K562 (cell line): Measurements from ENCODE around the gene SOCS7. TPM values are rescaled to one million over a fixed set of nuclear protein-coding genes. Genes with fewer than 3 reads are reported as not detected.

ENCODE experiments used
- ATAC-seq: fragments of 200-7000 bp; cut with Tn5 transposase; 3 replicates; pipeline ENCODE4 v1.9.1; 2020; ENCODE audit warnings: moderate library complexity
- BruUV-seq: library from RNA; stranded (reverse); fragments of 400-500 nt; replicated peaks from 2 replicates; lab custom pipeline; 2021; lab: Mats Ljungman, UMichigan
- CTCF ChIA-PET: fragments of 300-600 bp; formaldehyde crosslinking; extraction: SDS; loops from one replicate; lab custom pipeline; 2021; ENCODE audit warnings: low intra/inter-chr PET ratio; lab: Yijun Ruan, JAX
- POLR2A ChIA-PET: fragments of 300-600, 350-650 bp; sonication (Branson Sonifier 250); formaldehyde crosslinking; extraction: SDS; loops from one replicate; lab custom pipeline; 2021; ENCODE audit warnings: antibody characterized with exemption, inconsistent platforms; lab: Yijun Ruan, JAX
- DNase-seq, 4 experiments: peaks; one replicate each; pipeline versions ENCODE4 v3.0.0 to v3.0.0-alpha.2; 2011 to 2018; ENCODE audit warnings: low spot score in 3 of 4, mixed read lengths in 3 of 4; ENCODE audit errors: extremely low read depth in 1 of 4
- FAIRE-seq: peaks from 2 replicates; lab custom pipeline; 2011; peaks lifted over from hg19 to GRCh38; lab: Jason Lieb, UNC
- H2AFZ ChIP-seq: 2 replicates; pipeline ENCODE4 v1.6.0; 2011; ENCODE audit warnings: low read depth, low read length, control low read depth, inconsistent platforms
- H3K27ac ChIP-seq: fragments of 200-600 bp; 3 replicates; pipeline ENCODE4 v1.8.0; 2011; ENCODE audit warnings: low read depth, mild to moderate bottlenecking, control low read depth, inconsistent platforms, low read length, moderate library complexity, mixed read lengths; ENCODE audit errors: extremely low read depth
- H3K27me3 ChIP-seq, 2 experiments: fragments of 300-600 bp in 1 of 2; 2 replicates in 1 of 2; 3 replicates in 1 of 2; pipeline versions ENCODE4 v1.6.0 to v1.8.0; 2011; ENCODE audit warnings: inconsistent platforms in 2 of 2, low read length in 2 of 2, mild to moderate bottlenecking in 1 of 2, mixed read lengths in 1 of 2, moderate library complexity in 1 of 2; ENCODE audit not compliant: control insufficient read depth in 2 of 2, insufficient read depth in 2 of 2
- H3K36me3 ChIP-seq: fragments of 300-600 bp; 3 replicates; pipeline ENCODE4 v1.8.0; 2011; ENCODE audit warnings: mild to moderate bottlenecking, low read length, inconsistent platforms; ENCODE audit not compliant: control insufficient read depth, insufficient read depth
- H3K4me1 ChIP-seq, 2 experiments: fragments of 200-600 bp in 1 of 2; replicated peaks in 1 of 2; 2 replicates in 1 of 2; 3 replicates in 1 of 2; pipeline versions ENCODE4 v1.5.1 to v1.8.0; 2011; ENCODE audit warnings: inconsistent platforms in 2 of 2, low read length in 2 of 2, mild to moderate bottlenecking in 1 of 2, mixed read lengths in 1 of 2, moderate library complexity in 1 of 2; ENCODE audit not compliant: control insufficient read depth in 2 of 2, insufficient read depth in 2 of 2
- H3K4me2 ChIP-seq: 2 replicates; pipeline ENCODE4 v1.6.1; 2011; ENCODE audit warnings: low read length, control low read depth, inconsistent platforms, mixed read lengths; ENCODE audit not compliant: insufficient read depth
- H3K4me3 ChIP-seq: fragments of 200-600 bp; sonication (generic), shearing (Covaris generic); 2 replicates; pipeline ENCODE4 v1.5.1; 2016; ENCODE audit warnings: control low read depth, inconsistent platforms
- H3K79me2 ChIP-seq: fragments of 200-600 bp; 3 replicates; pipeline ENCODE4 v1.8.0; 2011; ENCODE audit warnings: low read length, inconsistent platforms; ENCODE audit not compliant: control insufficient read depth, insufficient read depth
- H3K9ac ChIP-seq, 2 experiments: 2 replicates each; pipeline versions ENCODE4 v1.6.0 to v1.6.1; 2011; ENCODE audit warnings: low read depth in 2 of 2, low read length in 2 of 2, control low read depth in 1 of 2, inconsistent platforms in 1 of 2, mild to moderate bottlenecking in 1 of 2, mixed read lengths in 1 of 2; ENCODE audit not compliant: insufficient read depth in 1 of 2
- H3K9me1 ChIP-seq: one replicate; pipeline ENCODE4 v1.6.0; 2011; ENCODE audit warnings: inconsistent platforms, mild to moderate bottlenecking, low read length, moderate library complexity; ENCODE audit not compliant: control insufficient read depth, insufficient read depth
- H3K9me3 ChIP-seq: replicated peaks from 2 replicates; pipeline ENCODE4 v1.5.1; 2011; ENCODE audit warnings: low read depth, low read length, inconsistent platforms; ENCODE audit not compliant: control insufficient read depth, insufficient read depth
- H4K20me1 ChIP-seq: replicated peaks from 2 replicates; pipeline ENCODE4 v1.6.1; 2011; ENCODE audit warnings: low read length, inconsistent platforms, mixed read lengths; ENCODE audit not compliant: control insufficient read depth, insufficient read depth
- CBFA2T3 ChIP-seq: fragments of 450-650 bp; IDR thresholded peaks from 2 replicates; pipeline ENCODE4 v1.6.1; 2017
- ELF2 ChIP-seq: fragments of 250-450 bp; sonication (Bioruptor Pico); IDR thresholded peaks from 2 replicates; pipeline ENCODE4 v1.5.0; 2021; ENCODE audit warnings: mild to moderate bottlenecking
- MIER1 ChIP-seq: fragments of 450-650 bp; IDR thresholded peaks from 2 replicates; pipeline ENCODE4 v1.6.1; 2016; ENCODE audit warnings: antibody characterized with exemption, mild to moderate bottlenecking, low read depth
- MYC ChIP-seq, 2 experiments: fragments of 250-450 bp in 1 of 2; sonication (Bioruptor Pico) in 1 of 2; IDR thresholded peaks; 2 replicates each; pipeline versions ENCODE4 v1.5.1 to v1.6.1; 2012 to 2021; ENCODE audit warnings: low read depth in 2 of 2, borderline replicate concordance in 1 of 2, improper control_type of control experiment in 1 of 2, low read length in 1 of 2, mild to moderate bottlenecking in 1 of 2, moderate library complexity in 1 of 2
- NFRKB ChIP-seq: fragments of 450-650 bp; IDR thresholded peaks from 2 replicates; pipeline ENCODE4 v1.6.1; 2016; ENCODE audit warnings: low read depth
- NR1H2 ChIP-seq: sonication (generic); formaldehyde crosslinking; IDR thresholded peaks from 2 replicates; pipeline ENCODE4 v1.4.0; 2020; ENCODE audit warnings: mild to moderate bottlenecking, missing genetic modification reagents
- SMC3 ChIP-seq: conservative IDR thresholded peaks from 2 replicates; pipeline ENCODE4 v1.6.1; 2011; ENCODE audit warnings: low read depth, low read length, improper control_type of control experiment; ENCODE audit not compliant: insufficient read depth
- TAF7 ChIP-seq: fragments of 450-650 bp; IDR thresholded peaks from 2 replicates; pipeline ENCODE4 v1.6.1; 2016; ENCODE audit warnings: missing genetic modification characterization, missing compliant biosample characterization
- TRIM24 ChIP-seq, 2 experiments: fragments of 450-650 bp; IDR thresholded peaks; 2 replicates each; pipeline ENCODE4 v1.6.1; 2016
- WGBS: fragments of 100-300 bp; shearing (Covaris generic); methylation state at CpG from one replicate; pipeline ENCODE4 v1.1.6; 2016; ENCODE audit warnings: low coverage, mixed read lengths; ENCODE audit not compliant: insufficient coverage; ENCODE audit errors: missing lambda C conversion rate; 5-methylcytosine and 5-hydroxymethylcytosine counted together
- in situ Hi-C: fragments of 300-500 bp; cut with MboI; formaldehyde crosslinking; loops from 4 replicates; pipeline ENCODE4 v1.15.0; 2018; ENCODE audit warnings: inconsistent platforms, mixed read lengths
- intact Hi-C: fragments of 100-400 bp; cut with micrococcal nuclease; formaldehyde crosslinking; loops from 2 replicates; pipeline ENCODE4 v1.14.2; 2022
- polyA plus RNA-seq, 8 experiments: library from polyadenylated mRNA; depleted of rRNA in 4 of 8; stranded (reverse) in 5 of 8; unstranded in 3 of 8; fragments of >200 nt; fragmentation: Nextera tagmentation in 2 of 8; fragmentation: Illumina TruSeq in 1 of 8; extraction: Ambion mirVana in 2 of 8; extraction: Trizol in 1 of 8; gene quantifications; 2 replicates each; pipeline versions ENCODE4 v1.2.1 to v1.2.3, GENCODE V29; 2011 to 2014; ENCODE audit warnings: inconsistent platforms in 1 of 8, missing spikeins in 1 of 8
- total RNA-seq, 7 experiments: library from RNA; depleted of rRNA in 6 of 7; stranded (reverse); fragments of >200 nt in 6 of 7; fragmentation: Illumina TruSeq in 2 of 7; extraction: Trizol in 2 of 7; gene quantifications; 2 replicates each; pipeline versions ENCODE4 v1.2.1 to v1.2.3, GENCODE V29; 2011 to 2021; ENCODE audit warnings: low replicate concordance in 1 of 7
- TF ChIP-seq, protein P1 (sequence below): sonication (generic); formaldehyde crosslinking; IDR thresholded peaks from 2 replicates; pipeline ENCODE4 v1.5.0; 2020; ENCODE audit warnings: missing genetic modification reagents
- TF ChIP-seq, protein P2 (sequence below): fragments of 450-650 bp; IDR thresholded peaks from 2 replicates; pipeline ENCODE4 v1.7.1; 2018; ENCODE audit warnings: mild to moderate bottlenecking, low read depth; ENCODE audit not compliant: partially characterized antibody
- TF ChIP-seq, protein P3 (sequence below), 3 experiments: IDR thresholded peaks in 2 of 3; conservative IDR thresholded peaks in 1 of 3; 2 replicates each; pipeline ENCODE4 v1.5.1; 2011 to 2012; ENCODE audit warnings: low read length in 3 of 3, mild to moderate bottlenecking in 3 of 3, control low read depth in 2 of 3, improper control_type of control experiment in 1 of 3, inconsistent platforms in 1 of 3, low read depth in 1 of 3, mixed read lengths in 1 of 3, moderate library complexity in 1 of 3; ENCODE audit not compliant: insufficient read depth in 2 of 3
- TF ChIP-seq, protein P4 (sequence below): fragments of 450-650 bp; formaldehyde crosslinking; conservative IDR thresholded peaks from 2 replicates; pipeline ENCODE4 v1.4.0; 2022; ENCODE audit warnings: mild to moderate bottlenecking, missing genetic modification characterization

SOCS7 gene
- total and polyA plus RNA-seq, 9 of the 15 experiments (the other 6 are each of a cell fraction or from before 2014, with no cell fraction given) = 0.94 to 14.5 (median 8.2) TPM

DNA sequence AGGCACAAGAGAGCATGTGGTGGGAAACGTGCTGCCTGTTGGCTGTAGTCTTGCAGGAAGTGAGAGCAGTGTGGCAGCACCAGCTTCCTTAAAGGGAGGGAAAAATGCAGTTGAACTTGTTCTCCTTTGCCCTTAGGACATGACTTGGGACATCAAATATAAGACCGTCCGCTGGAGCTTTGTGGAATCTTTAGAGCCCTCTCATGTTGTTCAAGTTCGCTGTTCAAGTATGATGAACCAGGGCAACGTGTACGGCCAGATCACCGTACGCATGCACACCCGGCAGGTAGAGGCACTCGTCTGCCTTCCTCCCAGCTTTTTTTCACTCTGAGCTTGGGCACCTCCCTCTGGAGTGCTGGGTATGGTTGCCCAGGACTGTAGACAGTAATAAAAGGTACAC is 31.2 kb upstream of the SOCS7 start (continued):
- TF ChIP-seq, protein P1, sequence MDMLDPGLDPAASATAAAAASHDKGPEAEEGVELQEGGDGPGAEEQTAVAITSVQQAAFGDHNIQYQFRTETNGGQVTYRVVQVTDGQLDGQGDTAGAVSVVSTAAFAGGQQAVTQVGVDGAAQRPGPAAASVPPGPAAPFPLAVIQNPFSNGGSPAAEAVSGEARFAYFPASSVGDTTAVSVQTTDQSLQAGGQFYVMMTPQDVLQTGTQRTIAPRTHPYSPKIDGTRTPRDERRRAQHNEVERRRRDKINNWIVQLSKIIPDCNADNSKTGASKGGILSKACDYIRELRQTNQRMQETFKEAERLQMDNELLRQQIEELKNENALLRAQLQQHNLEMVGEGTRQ (CRISPR knock-in tag) = no peak
- TF ChIP-seq TRIM24 (IDR thresholded peaks at IDR 0.05) (no peak), CBFA2T3 (no peak), NR1H2 (CRISPR knock-in tag) (no peak)
- TF ChIP-seq, protein P2, sequence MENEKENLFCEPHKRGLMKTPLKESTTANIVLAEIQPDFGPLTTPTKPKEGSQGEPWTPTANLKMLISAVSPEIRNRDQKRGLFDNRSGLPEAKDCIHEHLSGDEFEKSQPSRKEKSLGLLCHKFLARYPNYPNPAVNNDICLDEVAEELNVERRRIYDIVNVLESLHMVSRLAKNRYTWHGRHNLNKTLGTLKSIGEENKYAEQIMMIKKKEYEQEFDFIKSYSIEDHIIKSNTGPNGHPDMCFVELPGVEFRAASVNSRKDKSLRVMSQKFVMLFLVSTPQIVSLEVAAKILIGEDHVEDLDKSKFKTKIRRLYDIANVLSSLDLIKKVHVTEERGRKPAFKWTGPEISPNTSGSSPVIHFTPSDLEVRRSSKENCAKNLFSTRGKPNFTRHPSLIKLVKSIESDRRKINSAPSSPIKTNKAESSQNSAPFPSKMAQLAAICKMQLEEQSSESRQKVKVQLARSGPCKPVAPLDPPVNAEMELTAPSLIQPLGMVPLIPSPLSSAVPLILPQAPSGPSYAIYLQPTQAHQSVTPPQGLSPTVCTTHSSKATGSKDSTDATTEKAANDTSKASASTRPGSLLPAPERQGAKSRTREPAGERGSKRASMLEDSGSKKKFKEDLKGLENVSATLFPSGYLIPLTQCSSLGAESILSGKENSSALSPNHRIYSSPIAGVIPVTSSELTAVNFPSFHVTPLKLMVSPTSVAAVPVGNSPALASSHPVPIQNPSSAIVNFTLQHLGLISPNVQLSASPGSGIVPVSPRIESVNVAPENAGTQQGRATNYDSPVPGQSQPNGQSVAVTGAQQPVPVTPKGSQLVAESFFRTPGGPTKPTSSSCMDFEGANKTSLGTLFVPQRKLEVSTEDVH = no peak

DNA sequence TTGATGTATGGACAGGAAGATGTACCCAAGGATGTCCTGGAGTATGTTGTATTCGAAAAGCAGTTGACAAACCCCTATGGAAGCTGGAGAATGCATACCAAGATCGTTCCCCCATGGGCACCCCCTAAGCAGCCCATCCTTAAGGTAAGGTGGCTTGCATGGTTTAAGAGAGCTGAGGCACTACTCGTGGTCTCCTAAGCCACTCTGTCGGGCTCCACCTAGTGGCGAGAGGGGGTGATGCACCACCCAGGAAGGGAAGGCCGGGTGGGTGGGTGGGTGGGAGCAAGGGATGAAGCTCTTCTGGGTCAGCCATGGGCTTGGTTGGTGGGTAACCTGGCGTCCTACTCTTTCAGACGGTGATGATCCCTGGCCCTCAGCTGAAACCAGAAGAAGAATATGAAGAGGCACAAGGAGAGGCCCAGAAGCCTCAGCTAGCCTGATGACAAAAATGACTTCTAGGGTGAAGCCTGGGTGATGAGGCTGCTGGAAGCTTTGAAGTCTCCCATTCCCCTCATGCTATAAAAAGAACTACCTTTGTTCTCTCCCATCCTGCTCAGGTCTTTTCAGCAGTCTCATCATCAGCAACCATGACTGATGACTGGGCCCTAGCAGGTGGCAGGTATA is 29.4 kb upstream of the SOCS7 start:
- in situ Hi-C loops = no loop called here
- H3K9me3 ChIP-seq = no peaks in the 10 kb centered on the region
- intact Hi-C loops = no loop called here
- H3K9ac ChIP-seq = no peak overlapping the region
- H3K4me1 ChIP-seq = peaks cover 0 to 15% of the 10 kb centered on the region in 2 experiments; a peak in 4 of 5 replicates
- H3K79me2 ChIP-seq = no peaks in the 10 kb centered on the region
- H3K4me2 ChIP-seq = no peak overlapping the region
- H2AFZ ChIP-seq = no peak overlapping the region
- H3K4me3 ChIP-seq = no peak overlapping the region
- CTCF ChIA-PET = no interaction called here
- peaks cover 0 to 3% of the 10 kb centered on the region in 2 experiments; a peak in 1 of 5 replicates for H3K27me3 ChIP-seq
- H3K27ac ChIP-seq = no peak overlapping the region
- no TSS peak for BruUV-seq
- ATAC-seq = peak; percentile 81
- H3K36me3 ChIP-seq = peaks cover 48% of the 10 kb centered on the region; the same call in 2 of the 3 replicates
- H3K9me1 ChIP-seq = peaks cover 6% of the 10 kb centered on the region
- peak; percentile 75 to 83 (median 80) for DNase-seq
- WGBS = 11% methylated on average over 6 of the region's 8 CpGs
- POLR2A ChIA-PET = interaction anchor here (0.6 to 0.9 kb wide), 2 partner anchors 81 to 471 kb away, joined by 3 to 4 read pairs; no protein-coding TSS in a partner anchor
- no peak for FAIRE-seq
- peaks cover 6% of the 10 kb centered on the region; the same call in 1 of the 2 replicates for H4K20me1 ChIP-seq
- TF ChIP-seq NFRKB (no peak), MYC (IDR thresholded peaks at IDR 0.05; ENCODE audit: low read depth, low read length) (0 out of 2 replicates have a peak, but pooled peaks have one; percentile 13), MYC (CRISPR knock-in tag; IDR thresholded peaks at IDR 0.05; ENCODE audit: borderline replicate concordance, low read depth) (no peak), TAF7 (tag) (no peak), MIER1 (no peak), ELF2 (CRISPR knock-in tag) (no peak), SMC3 (0 out of 2 replicates have a peak, but pooled peaks have one; percentile 10)
- TF ChIP-seq, protein P3, sequence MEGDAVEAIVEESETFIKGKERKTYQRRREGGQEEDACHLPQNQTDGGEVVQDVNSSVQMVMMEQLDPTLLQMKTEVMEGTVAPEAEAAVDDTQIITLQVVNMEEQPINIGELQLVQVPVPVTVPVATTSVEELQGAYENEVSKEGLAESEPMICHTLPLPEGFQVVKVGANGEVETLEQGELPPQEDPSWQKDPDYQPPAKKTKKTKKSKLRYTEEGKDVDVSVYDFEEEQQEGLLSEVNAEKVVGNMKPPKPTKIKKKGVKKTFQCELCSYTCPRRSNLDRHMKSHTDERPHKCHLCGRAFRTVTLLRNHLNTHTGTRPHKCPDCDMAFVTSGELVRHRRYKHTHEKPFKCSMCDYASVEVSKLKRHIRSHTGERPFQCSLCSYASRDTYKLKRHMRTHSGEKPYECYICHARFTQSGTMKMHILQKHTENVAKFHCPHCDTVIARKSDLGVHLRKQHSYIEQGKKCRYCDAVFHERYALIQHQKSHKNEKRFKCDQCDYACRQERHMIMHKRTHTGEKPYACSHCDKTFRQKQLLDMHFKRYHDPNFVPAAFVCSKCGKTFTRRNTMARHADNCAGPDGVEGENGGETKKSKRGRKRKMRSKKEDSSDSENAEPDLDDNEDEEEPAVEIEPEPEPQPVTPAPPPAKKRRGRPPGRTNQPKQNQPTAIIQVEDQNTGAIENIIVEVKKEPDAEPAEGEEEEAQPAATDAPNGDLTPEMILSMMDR (IDR thresholded peaks at IDR 0.05 in 2 of 3, conservative IDR thresholded peaks at IDR 0.05 in 1 of 3; ENCODE audit: insufficient read depth in 2 of 3, low read depth in 1 of 3, low read length in 3 of 3) = peak; percentile 58 to 64 (median 61)
- TF ChIP-seq, protein P4, sequence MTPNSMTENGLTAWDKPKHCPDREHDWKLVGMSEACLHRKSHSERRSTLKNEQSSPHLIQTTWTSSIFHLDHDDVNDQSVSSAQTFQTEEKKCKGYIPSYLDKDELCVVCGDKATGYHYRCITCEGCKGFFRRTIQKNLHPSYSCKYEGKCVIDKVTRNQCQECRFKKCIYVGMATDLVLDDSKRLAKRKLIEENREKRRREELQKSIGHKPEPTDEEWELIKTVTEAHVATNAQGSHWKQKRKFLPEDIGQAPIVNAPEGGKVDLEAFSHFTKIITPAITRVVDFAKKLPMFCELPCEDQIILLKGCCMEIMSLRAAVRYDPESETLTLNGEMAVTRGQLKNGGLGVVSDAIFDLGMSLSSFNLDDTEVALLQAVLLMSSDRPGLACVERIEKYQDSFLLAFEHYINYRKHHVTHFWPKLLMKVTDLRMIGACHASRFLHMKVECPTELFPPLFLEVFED (CRISPR knock-in tag) = no peak
